ENCODE data around the gene PHKG2.

Gene PHKG2

GRCh38 chr16:30720694-30721093 is 27.5 kb upstream of the PHKG2 start:
- Histone ChIP-seq H3K4me3 (ENCODE audit: low read length) (no peak overlapping the region), H3K9ac (ENCODE audit: low read length) (no peak overlapping the region), H3K36me3 (ENCODE audit: control insufficient read depth, insufficient read depth, low read length) (peaks cover 70% of the 10 kb centered on the region), H3K27ac (ENCODE audit: low read depth, low read length) (no peak overlapping the region), H3K4me1 (ENCODE audit: control insufficient read depth, insufficient read depth, low read length) (no peaks in the 10 kb centered on the region), H3K27me3 (ENCODE audit: control insufficient read depth, insufficient read depth, low read length) (no peaks in the 10 kb centered on the region)

- H3K4me3 ChIP-seq (ENCODE audit: low read length), result no peak overlapping the region
- H3K4me1 ChIP-seq (ENCODE audit: control insufficient read depth, insufficient read depth, low read length), result no peaks in the 10 kb centered on the region
- no peak overlapping the region for H3K27ac ChIP-seq (ENCODE audit: low read depth, low read length)
- H3K9ac ChIP-seq (ENCODE audit: low read length), result no peak overlapping the region
- H3K27me3 ChIP-seq (ENCODE audit: control insufficient read depth, insufficient read depth, low read length), result no peaks in the 10 kb centered on the region
- peaks cover 65% of the 10 kb centered on the region for H3K36me3 ChIP-seq (ENCODE audit: control insufficient read depth, insufficient read depth, low read length)
Observed at GRCh38 chr16:30721167-30721566, 27.1 kb upstream of the PHKG2 start.

- Histone ChIP-seq H3K4me3 (ENCODE audit: low read length) (no peak overlapping the region), H3K36me3 (ENCODE audit: control insufficient read depth, insufficient read depth, low read length) (peaks cover 63% of the 10 kb centered on the region), H3K9ac (ENCODE audit: low read length) (no peak overlapping the region), H3K27me3 (ENCODE audit: control insufficient read depth, insufficient read depth, low read length) (no peaks in the 10 kb centered on the region), H3K27ac (ENCODE audit: low read depth, low read length) (no peak overlapping the region), H3K4me1 (ENCODE audit: control insufficient read depth, insufficient read depth, low read length) (no peaks in the 10 kb centered on the region)
Observed at GRCh38 chr16:30721606-30722005, 26.6 kb upstream of the PHKG2 start.

GRCh38 chr16:30722443-30722842 is 25.8 kb upstream of the PHKG2 start:
- Histone ChIP-seq H3K27me3 (ENCODE audit: control insufficient read depth, insufficient read depth, low read length) (no peaks in the 10 kb centered on the region), H3K9ac (ENCODE audit: low read length) (no peak overlapping the region), H3K4me1 (ENCODE audit: control insufficient read depth, insufficient read depth, low read length) (no peaks in the 10 kb centered on the region), H3K27ac (ENCODE audit: low read depth, low read length) (no peak overlapping the region), H3K4me3 (ENCODE audit: low read length) (no peak overlapping the region), H3K36me3 (ENCODE audit: control insufficient read depth, insufficient read depth, low read length) (peaks cover 60% of the 10 kb centered on the region)

GRCh38 chr16:30722916-30723315 is 25.3 kb upstream of the PHKG2 start:
- Histone ChIP-seq H3K9ac (ENCODE audit: low read length) (no peak overlapping the region), H3K4me3 (ENCODE audit: low read length) (no peak overlapping the region), H3K27ac (ENCODE audit: low read depth, low read length) (no peak overlapping the region), H3K4me1 (ENCODE audit: control insufficient read depth, insufficient read depth, low read length) (no peaks in the 10 kb centered on the region), H3K36me3 (ENCODE audit: control insufficient read depth, insufficient read depth, low read length) (peaks cover 60% of the 10 kb centered on the region), H3K27me3 (ENCODE audit: control insufficient read depth, insufficient read depth, low read length) (no peaks in the 10 kb centered on the region)

- peaks cover 57% of the 10 kb centered on the region for H3K36me3 ChIP-seq (ENCODE audit: control insufficient read depth, insufficient read depth, low read length)
- H3K4me1 ChIP-seq (ENCODE audit: control insufficient read depth, insufficient read depth, low read length), result no peaks in the 10 kb centered on the region
- no peak overlapping the region for H3K9ac ChIP-seq (ENCODE audit: low read length)
- no peaks in the 10 kb centered on the region for H3K27me3 ChIP-seq (ENCODE audit: control insufficient read depth, insufficient read depth, low read length)
- H3K4me3 ChIP-seq (ENCODE audit: low read length), result no peak overlapping the region
- H3K27ac ChIP-seq (ENCODE audit: low read depth, low read length), result no peak overlapping the region
Observed at GRCh38 chr16:30723725-30724355, 24.4 kb upstream of the PHKG2 start.

- Histone ChIP-seq H3K27me3 (ENCODE audit: control insufficient read depth, insufficient read depth, low read length) (no peaks in the 10 kb centered on the region), H3K27ac (ENCODE audit: low read depth, low read length) (no peak overlapping the region), H3K9ac (ENCODE audit: low read length) (no peak overlapping the region), H3K36me3 (ENCODE audit: control insufficient read depth, insufficient read depth, low read length) (peaks cover 60% of the 10 kb centered on the region), H3K4me1 (ENCODE audit: control insufficient read depth, insufficient read depth, low read length) (no peaks in the 10 kb centered on the region), H3K4me3 (ENCODE audit: low read length) (no peak overlapping the region)
Observed at GRCh38 chr16:30724641-30725417, 23.4 kb upstream of the PHKG2 start.

- Histone ChIP-seq H3K4me3 (ENCODE audit: low read length) (no peak overlapping the region), H3K9ac (ENCODE audit: low read length) (no peak overlapping the region), H3K27ac (ENCODE audit: low read depth, low read length) (no peak overlapping the region), H3K27me3 (ENCODE audit: control insufficient read depth, insufficient read depth, low read length) (no peaks in the 10 kb centered on the region), H3K4me1 (ENCODE audit: control insufficient read depth, insufficient read depth, low read length) (no peaks in the 10 kb centered on the region), H3K36me3 (ENCODE audit: control insufficient read depth, insufficient read depth, low read length) (peaks cover 57% of the 10 kb centered on the region)
Observed at GRCh38 chr16:30725418-30725792, 22.8 kb upstream of the PHKG2 start.

- H3K4me1 ChIP-seq (ENCODE audit: control insufficient read depth, insufficient read depth, low read length), result no peaks in the 10 kb centered on the region
- peaks cover 41% of the 10 kb centered on the region for H3K36me3 ChIP-seq (ENCODE audit: control insufficient read depth, insufficient read depth, low read length)
- H3K4me3 ChIP-seq (ENCODE audit: low read length), result no peak overlapping the region
- H3K9ac ChIP-seq (ENCODE audit: low read length), result no peak overlapping the region
- H3K27ac ChIP-seq (ENCODE audit: low read depth, low read length), result no peak overlapping the region
- no peaks in the 10 kb centered on the region for H3K27me3 ChIP-seq (ENCODE audit: control insufficient read depth, insufficient read depth, low read length)
Observed at GRCh38 chr16:30728321-30728720, 19.9 kb upstream of the PHKG2 start.

GRCh38 chr16:30728899-30729672 is 19.1 kb upstream of the PHKG2 start:
- Histone ChIP-seq H3K9ac (ENCODE audit: low read length) (no peak overlapping the region), H3K4me3 (ENCODE audit: low read length) (no peak overlapping the region), H3K27me3 (ENCODE audit: control insufficient read depth, insufficient read depth, low read length) (no peaks in the 10 kb centered on the region), H3K36me3 (ENCODE audit: control insufficient read depth, insufficient read depth, low read length) (peaks cover 41% of the 10 kb centered on the region), H3K27ac (ENCODE audit: low read depth, low read length) (no peak overlapping the region), H3K4me1 (ENCODE audit: control insufficient read depth, insufficient read depth, low read length) (no peaks in the 10 kb centered on the region)

- Histone ChIP-seq H3K4me1 (ENCODE audit: control insufficient read depth, insufficient read depth, low read length) (no peaks in the 10 kb centered on the region), H3K36me3 (ENCODE audit: control insufficient read depth, insufficient read depth, low read length) (peaks cover 43% of the 10 kb centered on the region), H3K27me3 (ENCODE audit: control insufficient read depth, insufficient read depth, low read length) (no peaks in the 10 kb centered on the region), H3K4me3 (ENCODE audit: low read length) (no peak overlapping the region), H3K9ac (ENCODE audit: low read length) (no peak overlapping the region), H3K27ac (ENCODE audit: low read depth, low read length) (no peak overlapping the region)
Observed at GRCh38 chr16:30731411-30731810, 16.8 kb upstream of the PHKG2 start.

- Histone ChIP-seq H3K4me1 (ENCODE audit: control insufficient read depth, insufficient read depth, low read length) (peaks cover 7% of the 10 kb centered on the region), H3K4me3 (ENCODE audit: low read length) (no peak overlapping the region), H3K9ac (ENCODE audit: low read length) (no peak overlapping the region), H3K27ac (ENCODE audit: low read depth, low read length) (no peak overlapping the region), H3K27me3 (ENCODE audit: control insufficient read depth, insufficient read depth, low read length) (no peaks in the 10 kb centered on the region), H3K36me3 (ENCODE audit: control insufficient read depth, insufficient read depth, low read length) (peaks cover 49% of the 10 kb centered on the region)
Observed at GRCh38 chr16:30736995-30737793, 11.0 kb upstream of the PHKG2 start.
